Superior temporal gyrus (tissue), 1 donor: ENCODE measurements around the gene CXXC5.
A peak's percentile ranks its signal among the peaks of the same experiment; 100 is the strongest.

ENCODE experiments used
- DNase-seq: peaks from one replicate; pipeline ENCODE4 v3.0.0-alpha.2; 2016; ENCODE audit errors: extremely low spot score

CXXC5 gene

GRCh38 chr5:139664727-139665351 lies 16.7 kb downstream of the CXXC5 start:
- DNase-seq: no peak

GRCh38 chr5:139665626-139666025 lies 17.5 kb downstream of the CXXC5 start:
- no peak for DNase-seq

- no peak for DNase-seq
Measured at GRCh38 chr5:139666551-139666950, 18.4 kb downstream of the CXXC5 start.

- DNase-seq: no peak
Measured at GRCh38 chr5:139667001-139667729, 19.0 kb downstream of the CXXC5 start.

GRCh38 chr5:139667730-139668063 lies 19.5 kb downstream of the CXXC5 start:
- no peak for DNase-seq

GRCh38 chr5:139668064-139668880 lies 20.1 kb downstream of the CXXC5 start:
- no peak for DNase-seq

GRCh38 chr5:139668924-139669661 lies 20.9 kb downstream of the CXXC5 start:
- DNase-seq: no peak

GRCh38 chr5:139669662-139670368 lies 21.7 kb downstream of the CXXC5 start:
- no peak for DNase-seq

- no peak for DNase-seq
Measured at GRCh38 chr5:139670369-139671095, 22.4 kb downstream of the CXXC5 start.

- peak; percentile 86 for DNase-seq
Measured at GRCh38 chr5:139671096-139671841, 23.1 kb downstream of the CXXC5 start.

GRCh38 chr5:139675213-139675612 lies 27.1 kb downstream of the CXXC5 start:
- DNase-seq: no peak

- no peak for DNase-seq
Measured at GRCh38 chr5:139675825-139676224, 27.7 kb downstream of the CXXC5 start.

GRCh38 chr5:139676406-139676805 lies 28.3 kb downstream of the CXXC5 start:
- DNase-seq: no peak

GRCh38 chr5:139676951-139677735 lies 29.0 kb downstream of the CXXC5 start:
- DNase-seq: peak; percentile 93

GRCh38 chr5:139677736-139678613 lies 29.8 kb downstream of the CXXC5 start:
- no peak for DNase-seq

GRCh38 chr5:139678751-139679750 lies 30.9 kb downstream of the CXXC5 start:
- DNase-seq: no peak
